Body of pancreas (tissue), 4 donors: ENCODE measurements around the gene RCAN3.

Source experiments
- POLR2A ChIP-seq, 3 donors: fragments of 450-650 bp; IDR thresholded peaks; one replicate each; pipeline ENCODE4 v1.6.1; 2016; ENCODE audit warnings: antibody characterized with exemption in 3 of 3, mild to moderate bottlenecking in 2 of 3
- TF ChIP-seq, protein P1 (sequence below), 7 experiments: fragments of 450-650 bp in 4 of 7; fragments of 200-600 bp in 3 of 7; sonication (generic) in 3 of 7; IDR thresholded peaks; one replicate each; pipeline ENCODE4 v1.5.1; 2016 to 2019; ENCODE audit warnings: antibody characterized with exemption in 7 of 7

DNA sequence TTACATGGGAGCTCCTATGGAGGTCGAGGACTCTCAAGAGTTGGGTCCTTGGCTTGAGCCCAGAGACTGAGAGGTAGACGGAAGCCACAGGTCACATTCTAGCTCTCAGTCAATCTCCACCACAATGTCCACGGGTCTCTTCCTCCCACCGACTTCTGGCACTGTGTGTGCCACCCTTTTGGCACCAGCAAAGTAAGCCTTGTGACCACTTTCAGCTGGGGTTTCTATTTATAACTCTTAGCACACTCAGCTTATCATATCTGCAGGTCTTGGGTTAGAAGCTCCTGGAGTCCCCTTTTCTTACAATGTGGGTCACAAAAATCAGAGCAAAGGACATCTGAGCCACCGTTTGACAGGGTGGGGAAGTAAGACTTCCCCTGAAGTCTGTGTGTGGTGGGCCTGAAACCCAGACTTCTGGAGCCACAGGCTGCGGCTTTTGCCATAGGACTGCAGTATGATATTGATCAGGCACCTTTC lies 81.6 kb downstream of the RCAN3 start:
- TF ChIP-seq, protein P1, sequence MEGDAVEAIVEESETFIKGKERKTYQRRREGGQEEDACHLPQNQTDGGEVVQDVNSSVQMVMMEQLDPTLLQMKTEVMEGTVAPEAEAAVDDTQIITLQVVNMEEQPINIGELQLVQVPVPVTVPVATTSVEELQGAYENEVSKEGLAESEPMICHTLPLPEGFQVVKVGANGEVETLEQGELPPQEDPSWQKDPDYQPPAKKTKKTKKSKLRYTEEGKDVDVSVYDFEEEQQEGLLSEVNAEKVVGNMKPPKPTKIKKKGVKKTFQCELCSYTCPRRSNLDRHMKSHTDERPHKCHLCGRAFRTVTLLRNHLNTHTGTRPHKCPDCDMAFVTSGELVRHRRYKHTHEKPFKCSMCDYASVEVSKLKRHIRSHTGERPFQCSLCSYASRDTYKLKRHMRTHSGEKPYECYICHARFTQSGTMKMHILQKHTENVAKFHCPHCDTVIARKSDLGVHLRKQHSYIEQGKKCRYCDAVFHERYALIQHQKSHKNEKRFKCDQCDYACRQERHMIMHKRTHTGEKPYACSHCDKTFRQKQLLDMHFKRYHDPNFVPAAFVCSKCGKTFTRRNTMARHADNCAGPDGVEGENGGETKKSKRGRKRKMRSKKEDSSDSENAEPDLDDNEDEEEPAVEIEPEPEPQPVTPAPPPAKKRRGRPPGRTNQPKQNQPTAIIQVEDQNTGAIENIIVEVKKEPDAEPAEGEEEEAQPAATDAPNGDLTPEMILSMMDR (IDR thresholded peaks at IDR 0.05) = no peak
- no peak for TF ChIP-seq POLR2A (IDR thresholded peaks at IDR 0.05)
